Chondrocyte (in vitro differentiated cells): ENCODE measurements around the gene GCNT2. TPM values are rescaled to one million over a fixed set of nuclear protein-coding genes. Genes with fewer than 3 reads are reported as not detected.

ENCODE experiments used
- DNase-seq: peaks from one replicate; pipeline ENCODE4 v3.0.0; 2021; ENCODE audit warnings: mixed read lengths, low spot score
- H3K27ac Mint-ChIP-seq: one replicate; pipeline ENCODE4 v1.8.0; 2021; ENCODE audit warnings: mild to moderate bottlenecking, moderate library complexity, mixed read lengths; ENCODE audit not compliant: unreplicated experiment
- H3K27me3 Mint-ChIP-seq: 2 replicates; pipeline ENCODE4 v1.8.0; 2021; ENCODE audit warnings: low read depth, mixed read lengths
- H3K36me3 Mint-ChIP-seq: 2 replicates; pipeline ENCODE4 v1.8.0; 2021; ENCODE audit warnings: low read depth, mixed read lengths
- H3K4me1 Mint-ChIP-seq: 2 replicates; pipeline ENCODE4 v1.8.0; 2021; ENCODE audit warnings: low read depth, mild to moderate bottlenecking, mixed read lengths
- H3K4me3 Mint-ChIP-seq: one replicate; pipeline ENCODE4 v1.8.0; 2021; ENCODE audit warnings: mild to moderate bottlenecking, moderate library complexity, mixed read lengths; ENCODE audit not compliant: unreplicated experiment
- H3K9me3 Mint-ChIP-seq: 2 replicates; pipeline ENCODE4 v1.8.0; 2021; ENCODE audit warnings: low read depth, mixed read lengths
- CTCF ChIP-seq: fragments of 200-600 bp; sonication (generic); IDR thresholded peaks from 2 replicates; pipeline ENCODE4 v1.5.0; 2021; ENCODE audit warnings: antibody characterized with exemption, mild to moderate bottlenecking, moderate library complexity
- total RNA-seq: library from RNA; stranded (reverse); gene quantifications from 3 replicates; pipeline ENCODE4 v1.2.1, GENCODE V29; 2021

Gene GCNT2
- total RNA-seq, 1 donor from 2014 or later, result 0.67 TPM

- Mint-ChIP-seq H3K27me3 (peaks cover 4% of the 10 kb centered on the region), H3K27ac (no peak overlapping the region), H3K9me3 (no peaks in the 10 kb centered on the region), H3K36me3 (no peaks in the 10 kb centered on the region), H3K4me1 (no peaks in the 10 kb centered on the region), H3K4me3 (no peak overlapping the region)
- no peak for DNase-seq
- no peak for TF ChIP-seq CTCF
Measured at GRCh38 chr6:10627800-10628199, 106.6 kb downstream of the GCNT2 start.

- H3K27me3 Mint-ChIP-seq, result peaks cover 4% of the 10 kb centered on the region
- no peaks in the 10 kb centered on the region for H3K36me3 Mint-ChIP-seq
- H3K27ac Mint-ChIP-seq, result no peak overlapping the region
- H3K4me3 Mint-ChIP-seq, result no peak overlapping the region
- no peak for TF ChIP-seq CTCF
- no peak for DNase-seq
- no peaks in the 10 kb centered on the region for H3K9me3 Mint-ChIP-seq
- peaks cover 5% of the 10 kb centered on the region for H3K4me1 Mint-ChIP-seq
Measured at GRCh38 chr6:10630178-10630577, 109.0 kb downstream of the GCNT2 start.

GRCh38 chr6:10633216-10633615, 112.1 kb downstream of the GCNT2 start:
- no peak for TF ChIP-seq CTCF
- H3K36me3 Mint-ChIP-seq, result peaks cover 1% of the 10 kb centered on the region
- peaks cover 4% of the 10 kb centered on the region for H3K27me3 Mint-ChIP-seq
- DNase-seq, result no peak
- peaks cover 5% of the 10 kb centered on the region for H3K4me1 Mint-ChIP-seq
- peaks cover 5% of the 10 kb centered on the region for H3K9me3 Mint-ChIP-seq
- no peak overlapping the region for H3K4me3 Mint-ChIP-seq
- H3K27ac Mint-ChIP-seq, result no peak overlapping the region

GRCh38 chr6:10640412-10640811, 119.3 kb downstream of the GCNT2 start:
- Mint-ChIP-seq H3K36me3 (peaks cover 1% of the 10 kb centered on the region), H3K27me3 (peaks cover 9% of the 10 kb centered on the region), H3K27ac (no peak overlapping the region), H3K4me1 (no peaks in the 10 kb centered on the region), H3K9me3 (peaks cover 14% of the 10 kb centered on the region), H3K4me3 (no peak overlapping the region)
- no peak for DNase-seq
- TF ChIP-seq CTCF, result no peak

- TF ChIP-seq CTCF, result no peak
- H3K4me3 Mint-ChIP-seq, result no peak overlapping the region
- peaks cover 1% of the 10 kb centered on the region for H3K36me3 Mint-ChIP-seq
Measured at GRCh38 chr6:10641528-10641927, 120.4 kb downstream of the GCNT2 start.

More at GRCh38 chr6:10641528-10641927, 120.4 kb downstream of the GCNT2 start:
- H3K27ac Mint-ChIP-seq, result no peak overlapping the region
- H3K4me1 Mint-ChIP-seq, result no peaks in the 10 kb centered on the region
- peaks cover 9% of the 10 kb centered on the region for H3K27me3 Mint-ChIP-seq
- DNase-seq, result no peak
- peaks cover 14% of the 10 kb centered on the region for H3K9me3 Mint-ChIP-seq
